ENCODE data around the gene SDC4. TPM values are rescaled to one million over a fixed set of nuclear protein-coding genes. Genes with fewer than 3 reads are reported as not detected.

SDC4 gene
- total and polyA plus RNA-seq, 4 experiments from 2014 or later, result 1.2 to 3.9 (median 3.1) TPM

- no peak overlapping the region for H3K4me3 ChIP-seq (ENCODE audit: low read length in 2 of 2)
- no peaks in the 10 kb centered on the region for H3K9me3 ChIP-seq (ENCODE audit: control insufficient read depth in 1 of 2, low read length in 2 of 2)
- intact Hi-C loops (cut with micrococcal nuclease), result no loop called here
- H3K4me1 ChIP-seq (ENCODE audit: insufficient read depth, low read length), result no peaks in the 10 kb centered on the region
- Mint-ChIP-seq H3K27me3 (peaks cover 14 to 35% of the 10 kb centered on the region in 2 donors), H3K4me3 (no peak overlapping the region), H3K27ac (no peak overlapping the region), H3K9me3 (peaks cover 0 to under 1% (median 0%) of the 10 kb centered on the region in 8 donors), H3K36me3 (no peaks in the 10 kb centered on the region), H3K4me1 (peaks cover 0 to 7% (median 3%) of the 10 kb centered on the region in 4 donors)
- ChIA-PET CTCF (ENCODE audit: partially characterized antibody) (interaction anchor here (0.6 to 5.6 kb wide), 6 partner anchors 8 to 683 kb away, joined by 3 to 67 read pairs (median 3); no protein-coding TSS in a partner anchor), POLR2A (ENCODE audit: partially characterized antibody) (no interaction called here)
- peaks cover under 1% of the 10 kb centered on the region for H3K27me3 ChIP-seq (ENCODE audit: insufficient read depth, low read length)
- no peaks in the 10 kb centered on the region for H3K36me3 ChIP-seq (ENCODE audit: insufficient read depth, low read length)
- no peak overlapping the region for H3K27ac ChIP-seq (ENCODE audit: low read depth, low read length)
- DNase-seq, result peak in 1 of 5 donors; percentile 7
These were observed 47.3 kb downstream of the SDC4 start for GRCh38 chr20:45300961-45301360.

DNA sequence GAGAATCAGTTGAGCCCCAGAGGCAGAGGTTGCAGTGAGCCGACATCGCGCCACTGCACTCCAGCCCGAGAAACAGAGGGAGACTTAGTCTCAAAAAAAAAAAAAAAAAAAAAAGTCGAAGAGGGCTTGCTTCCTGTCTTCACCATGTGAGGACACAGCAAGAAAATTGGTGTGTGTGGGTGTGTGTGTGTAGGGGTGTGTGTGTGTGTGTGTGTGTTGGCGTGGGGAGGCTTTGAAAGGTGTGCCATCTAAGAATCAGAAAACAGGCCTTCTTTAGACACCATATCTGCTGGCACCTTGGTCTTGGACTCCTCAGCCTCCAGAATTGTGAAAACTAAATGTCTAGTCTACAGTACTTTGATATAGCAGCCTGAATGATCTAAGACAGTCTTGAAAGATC lies 48.4 kb downstream of the SDC4 start:
- POLR2A ChIA-PET (ENCODE audit: partially characterized antibody), result no interaction called here
- intact Hi-C loops (cut with micrococcal nuclease), result no loop called here
- H3K4me1 Mint-ChIP-seq, result peaks cover 0 to 7% (median 3%) of the 10 kb centered on the region in 4 donors
- Histone ChIP-seq H3K9me3 (ENCODE audit: control insufficient read depth in 1 of 2, low read length in 2 of 2) (no peaks in the 10 kb centered on the region), H3K27ac (ENCODE audit: low read depth, low read length) (no peak overlapping the region), H3K4me1 (ENCODE audit: insufficient read depth, low read length) (no peaks in the 10 kb centered on the region), H3K36me3 (ENCODE audit: insufficient read depth, low read length) (no peaks in the 10 kb centered on the region), H3K27me3 (ENCODE audit: insufficient read depth, low read length) (no peaks in the 10 kb centered on the region), H3K4me3 (ENCODE audit: low read length in 2 of 2) (no peak overlapping the region)
- no peaks in the 10 kb centered on the region for H3K9me3 Mint-ChIP-seq
- no peak overlapping the region for H3K4me3 Mint-ChIP-seq
- H3K36me3 Mint-ChIP-seq, result no peaks in the 10 kb centered on the region
- CTCF ChIA-PET (ENCODE audit: partially characterized antibody), result no interaction called here
- H3K27me3 Mint-ChIP-seq, result peaks cover 12 to 32% of the 10 kb centered on the region in 2 donors
- H3K27ac Mint-ChIP-seq, result no peak overlapping the region
- DNase-seq, result no peak

GRCh38 chr20:45297786-45298497 lies 50.3 kb downstream of the SDC4 start:
- H3K4me1 Mint-ChIP-seq, result peaks cover 3 to 5% (median 3%) of the 10 kb centered on the region in 4 donors
- H3K36me3 Mint-ChIP-seq, result no peaks in the 10 kb centered on the region
- intact Hi-C loops (cut with micrococcal nuclease), result no loop called here
- Histone ChIP-seq H3K36me3 (ENCODE audit: insufficient read depth, low read length) (no peaks in the 10 kb centered on the region), H3K9me3 (ENCODE audit: control insufficient read depth in 1 of 2, low read length in 2 of 2) (no peaks in the 10 kb centered on the region), H3K27ac (ENCODE audit: low read depth, low read length) (no peak overlapping the region), H3K4me3 (ENCODE audit: low read length in 2 of 2) (no peak overlapping the region), H3K4me1 (ENCODE audit: insufficient read depth, low read length) (peaks cover 10% of the 10 kb centered on the region), H3K27me3 (ENCODE audit: insufficient read depth, low read length) (no peaks in the 10 kb centered on the region)
- peaks cover 6 to 25% of the 10 kb centered on the region in 2 donors for H3K27me3 Mint-ChIP-seq
- H3K4me3 Mint-ChIP-seq, result no peak overlapping the region
- no peak overlapping the region for H3K27ac Mint-ChIP-seq
- H3K9me3 Mint-ChIP-seq, result no peaks in the 10 kb centered on the region
- CTCF ChIA-PET (ENCODE audit: partially characterized antibody), result interaction anchor here (1.2 to 1.5 kb wide), 2 partner anchors 12 to 14 kb away, joined by 3 to 4 read pairs; no protein-coding TSS in a partner anchor
- no peak for DNase-seq
- POLR2A ChIA-PET (ENCODE audit: partially characterized antibody), result no interaction called here

DNA sequence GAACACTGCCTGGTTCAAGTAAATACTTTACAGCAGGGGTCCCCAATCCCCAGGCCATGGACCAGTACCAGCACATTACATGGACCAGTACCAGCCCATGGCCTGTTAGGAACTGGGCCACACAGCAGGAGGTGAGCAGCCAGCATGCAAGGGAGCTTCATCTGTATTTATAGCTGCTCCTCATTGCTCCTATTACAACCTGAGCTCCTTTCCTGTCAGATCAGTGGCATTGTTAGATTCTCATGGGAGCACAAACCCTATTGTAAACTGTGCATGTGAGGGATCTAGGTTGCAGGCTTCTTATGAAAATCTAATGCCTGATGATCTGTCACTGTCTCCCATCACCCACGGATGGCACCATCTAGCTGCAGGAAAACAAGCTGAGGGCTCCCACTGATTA lies 53.6 kb downstream of the SDC4 start:
- no peak overlapping the region for H3K27ac ChIP-seq (ENCODE audit: low read depth, low read length)
- POLR2A ChIA-PET (ENCODE audit: partially characterized antibody), result no interaction called here
- Mint-ChIP-seq H3K4me1 (peaks cover 2 to 8% (median 4%) of the 10 kb centered on the region in 4 donors), H3K27ac (no peak overlapping the region), H3K4me3 (no peak overlapping the region), H3K36me3 (no peaks in the 10 kb centered on the region), H3K27me3 (peaks cover 7 to 28% of the 10 kb centered on the region in 2 donors), H3K9me3 (no peaks in the 10 kb centered on the region)
- intact Hi-C loops (cut with micrococcal nuclease), result loop anchor here (5.0 kb wide), 2 partner anchors 327 to 607 kb away; partner anchors contain the start of gene STK4
- no peaks in the 10 kb centered on the region for H3K9me3 ChIP-seq (ENCODE audit: control insufficient read depth in 1 of 2, low read length in 2 of 2)
- DNase-seq, result no peak
- CTCF ChIA-PET (ENCODE audit: partially characterized antibody), result interaction anchor here (0.6 to 6.6 kb wide), 39 partner anchors 9 to 705 kb away, joined by 3 to 70 read pairs (median 4); partner anchors contain the start of genes MATN4, RBPJL and SYS1
- H3K27me3 ChIP-seq (ENCODE audit: insufficient read depth, low read length), result no peaks in the 10 kb centered on the region
- H3K4me1 ChIP-seq (ENCODE audit: insufficient read depth, low read length), result peaks cover 11% of the 10 kb centered on the region
- no peak overlapping the region for H3K4me3 ChIP-seq (ENCODE audit: low read length in 2 of 2)
- H3K36me3 ChIP-seq (ENCODE audit: insufficient read depth, low read length), result no peaks in the 10 kb centered on the region

- no peaks in the 10 kb centered on the region for H3K27me3 ChIP-seq (ENCODE audit: insufficient read depth, low read length)
- H3K36me3 ChIP-seq (ENCODE audit: insufficient read depth, low read length), result no peaks in the 10 kb centered on the region
- Mint-ChIP-seq H3K4me1 (peaks cover 2 to 8% (median 4%) of the 10 kb centered on the region in 4 donors), H3K36me3 (no peaks in the 10 kb centered on the region), H3K27me3 (peaks cover 7 to 28% of the 10 kb centered on the region in 2 donors), H3K9me3 (no peaks in the 10 kb centered on the region), H3K4me3 (peak overlapping the region; percentile 60 to 84 (median 79)), H3K27ac (no peak overlapping the region)
- H3K27ac ChIP-seq (ENCODE audit: low read depth, low read length), result no peak overlapping the region
- peak overlapping the region in 1 of 2 donors; percentile 64 for H3K4me3 ChIP-seq (ENCODE audit: low read length in 2 of 2)
- peaks cover 11% of the 10 kb centered on the region for H3K4me1 ChIP-seq (ENCODE audit: insufficient read depth, low read length)
- no peak for DNase-seq
- intact Hi-C loops (cut with micrococcal nuclease), result loop anchor here (5.0 kb wide), 2 partner anchors 327 to 607 kb away; partner anchors contain the start of gene STK4
- ChIA-PET CTCF (ENCODE audit: partially characterized antibody) (interaction anchor here (0.6 to 6.6 kb wide), 49 partner anchors 9 to 705 kb away, joined by 3 to 70 read pairs (median 4); partner anchors contain the start of genes MATN4, RBPJL and SYS1), POLR2A (ENCODE audit: partially characterized antibody) (no interaction called here)
- no peaks in the 10 kb centered on the region for H3K9me3 ChIP-seq (ENCODE audit: control insufficient read depth in 1 of 2, low read length in 2 of 2)
These were observed 54.2 kb downstream of the SDC4 start for GRCh38 chr20:45294003-45294368.

GRCh38 chr20:45293041-45294002 lies 54.9 kb downstream of the SDC4 start:
- ChIA-PET CTCF (ENCODE audit: partially characterized antibody) (interaction anchor here (0.6 to 6.6 kb wide), 52 partner anchors 10 to 609 kb away, joined by 3 to 70 read pairs (median 4); partner anchors contain the start of genes MATN4, RBPJL and SYS1), POLR2A (ENCODE audit: partially characterized antibody) (no interaction called here)
- Histone ChIP-seq H3K9me3 (ENCODE audit: control insufficient read depth in 1 of 2, low read length in 2 of 2) (no peaks in the 10 kb centered on the region), H3K4me3 (ENCODE audit: low read length in 2 of 2) (peak overlapping the region; percentile 40 to 64), H3K4me1 (ENCODE audit: insufficient read depth, low read length) (peaks cover 11% of the 10 kb centered on the region), H3K36me3 (ENCODE audit: insufficient read depth, low read length) (no peaks in the 10 kb centered on the region), H3K27me3 (ENCODE audit: insufficient read depth, low read length) (no peaks in the 10 kb centered on the region), H3K27ac (ENCODE audit: low read depth, low read length) (no peak overlapping the region)
- Mint-ChIP-seq H3K27ac (no peak overlapping the region), H3K36me3 (no peaks in the 10 kb centered on the region), H3K27me3 (peaks cover 9 to 30% of the 10 kb centered on the region in 2 donors), H3K4me3 (peak overlapping the region; percentile 68 to 84 (median 79)), H3K4me1 (peaks cover 2 to 8% (median 4%) of the 10 kb centered on the region in 4 donors), H3K9me3 (no peaks in the 10 kb centered on the region)
- peak; percentile 70 to 77 (median 71) for DNase-seq
- intact Hi-C loops (cut with micrococcal nuclease), result loop anchor here (5.0 kb wide), 2 partner anchors 326 to 606 kb away; partner anchors contain the start of gene STK4
